Kidney (tissue), 14 donors: ENCODE measurements around the gene GFOD2. TPM values are rescaled to one million over a fixed set of nuclear protein-coding genes. Genes with fewer than 3 reads are reported as not detected.

Source experiments
- DNase-seq, 5 donors: peaks; one replicate each; pipeline ENCODE4 v3.0.0-alpha.2; 2013 to 2020
- FAIRE-seq: peaks from 2 replicates; lab custom pipeline; 2012; peaks lifted over from hg19 to GRCh38; lab: Jason Lieb, UNC
- H3K27ac ChIP-seq, 2 donors: one replicate each; pipeline ENCODE4 v1.7.0; 2013; ENCODE audit warnings: low read depth in 2 of 2, low read length in 2 of 2, inconsistent platforms in 1 of 2
- H3K27me3 ChIP-seq: one replicate; pipeline ENCODE4 v1.7.1; 2013; ENCODE audit warnings: low read length, inconsistent platforms; ENCODE audit not compliant: control insufficient read depth, insufficient read depth
- H3K36me3 ChIP-seq, 3 donors: one replicate each; pipeline versions ENCODE4 v1.7.0 to v1.7.1; 2013; ENCODE audit warnings: low read length in 3 of 3, control low read depth in 1 of 3, inconsistent platforms in 1 of 3; ENCODE audit not compliant: insufficient read depth in 3 of 3, control insufficient read depth in 2 of 3
- H3K4me1 ChIP-seq, 3 donors: one replicate each; pipeline versions ENCODE4 v1.7.0 to v1.7.1; 2013; ENCODE audit warnings: low read length in 3 of 3, inconsistent platforms in 1 of 3, low read depth in 1 of 3; ENCODE audit not compliant: control insufficient read depth in 2 of 3, insufficient read depth in 2 of 3
- H3K4me3 ChIP-seq, 3 donors: one replicate each; pipeline versions ENCODE4 v1.7.0 to v1.8.1; 2013; ENCODE audit warnings: low read length in 3 of 3, control low read depth in 1 of 3, inconsistent platforms in 1 of 3
- H3K9ac ChIP-seq, 3 donors: one replicate each; pipeline versions ENCODE4 v1.7.0 to v1.7.1; 2013; ENCODE audit warnings: low read length in 3 of 3, control low read depth in 1 of 3, inconsistent platforms in 1 of 3
- H3K9me3 ChIP-seq, 3 donors: one replicate each; pipeline versions ENCODE4 v1.7.0 to v1.7.1; 2013; ENCODE audit warnings: low read length in 3 of 3, control low read depth in 1 of 3, inconsistent platforms in 1 of 3; ENCODE audit not compliant: control insufficient read depth in 2 of 3, insufficient read depth in 1 of 3
- intact Hi-C: fragments of 100-400 bp; cut with DNase I; formaldehyde crosslinking; loops from one replicate; pipeline ENCODE4 v1.11.1; 2022
- polyA plus RNA-seq: library from polyadenylated mRNA; stranded (reverse); fragments of 350-450 nt; fragmentation: Illumina TruSeq; extraction: RNeasy Lipid Tissue Mini Kit (QIAGEN cat#74804); gene quantifications from one replicate; pipeline ENCODE4 v1.2.3, GENCODE V29; 2014; ENCODE audit warnings: low read depth, low replicate concordance; ENCODE audit not compliant: insufficient read depth
- total RNA-seq: library from RNA; stranded (reverse); fragmentation: NEBNext Ultra II Directional; extraction: Animal tissue kit (Norgen Biotek cat#: 25700); gene quantifications from one replicate; pipeline ENCODE4 v1.2.1, GENCODE V29; 2021
- TF ChIP-seq, protein P1 (sequence below): IDR thresholded peaks from 3 replicates; pipeline ENCODE4 v1.5.1; 2012; ENCODE audit warnings: mild to moderate bottlenecking, moderate library complexity, borderline replicate concordance; ENCODE audit not compliant: insufficient read depth; ENCODE audit errors: extremely low read depth
- donor health status: control.
- donor health status: control.
- donor health status: control.
- donor health status: control.
- donor health status: control.
- donor health status: DM: yes; HTN: yes; CAD: no.
- donor health status: Normal renal cell carcinoma (clear cell type).

Gene GFOD2
- total and polyA plus RNA-seq, 2 donors from 2014 or later = 14.5 to 24.5 TPM

GRCh38 chr16:67664258-67664657 is 54.9 kb downstream of the GFOD2 start:
- intact Hi-C loops = no loop called here
- H3K27ac ChIP-seq = no peak overlapping the region

DNA sequence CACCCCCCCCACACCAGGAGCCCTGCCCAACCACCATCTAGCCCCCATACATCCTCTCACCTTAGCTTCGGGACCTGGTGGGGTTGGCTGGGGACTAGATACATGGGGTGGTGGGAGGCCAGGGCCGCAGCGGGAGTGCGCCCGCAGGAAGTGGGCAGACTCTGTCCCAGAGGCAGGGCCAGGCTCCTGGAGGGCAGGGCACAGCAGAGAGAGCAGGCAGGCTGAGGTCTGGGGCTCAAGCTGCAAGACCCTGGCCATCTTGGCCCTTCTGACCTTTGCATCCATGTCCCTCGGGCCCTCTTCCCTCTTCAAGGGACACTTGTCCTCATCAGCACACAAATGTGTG is 55.3 kb downstream of the GFOD2 start:
- Histone ChIP-seq H3K9ac (no peak overlapping the region), H3K27me3 (no peaks in the 10 kb centered on the region), H3K36me3 (peaks cover 0 to 3% (median 0%) of the 10 kb centered on the region in 3 donors), H3K9me3 (no peaks in the 10 kb centered on the region), H3K27ac (no peak overlapping the region), H3K4me3 (no peak overlapping the region), H3K4me1 (peaks cover 0 to 40% (median 14%) of the 10 kb centered on the region in 3 donors)
- intact Hi-C loops = no loop called here
- TF ChIP-seq, protein P1, sequence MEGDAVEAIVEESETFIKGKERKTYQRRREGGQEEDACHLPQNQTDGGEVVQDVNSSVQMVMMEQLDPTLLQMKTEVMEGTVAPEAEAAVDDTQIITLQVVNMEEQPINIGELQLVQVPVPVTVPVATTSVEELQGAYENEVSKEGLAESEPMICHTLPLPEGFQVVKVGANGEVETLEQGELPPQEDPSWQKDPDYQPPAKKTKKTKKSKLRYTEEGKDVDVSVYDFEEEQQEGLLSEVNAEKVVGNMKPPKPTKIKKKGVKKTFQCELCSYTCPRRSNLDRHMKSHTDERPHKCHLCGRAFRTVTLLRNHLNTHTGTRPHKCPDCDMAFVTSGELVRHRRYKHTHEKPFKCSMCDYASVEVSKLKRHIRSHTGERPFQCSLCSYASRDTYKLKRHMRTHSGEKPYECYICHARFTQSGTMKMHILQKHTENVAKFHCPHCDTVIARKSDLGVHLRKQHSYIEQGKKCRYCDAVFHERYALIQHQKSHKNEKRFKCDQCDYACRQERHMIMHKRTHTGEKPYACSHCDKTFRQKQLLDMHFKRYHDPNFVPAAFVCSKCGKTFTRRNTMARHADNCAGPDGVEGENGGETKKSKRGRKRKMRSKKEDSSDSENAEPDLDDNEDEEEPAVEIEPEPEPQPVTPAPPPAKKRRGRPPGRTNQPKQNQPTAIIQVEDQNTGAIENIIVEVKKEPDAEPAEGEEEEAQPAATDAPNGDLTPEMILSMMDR = no peak
- FAIRE-seq (no peak), DNase-seq (peak in 1 of 5 donors; percentile 68)

More at GRCh38 chr16:67664258-67664657, 54.9 kb downstream of the GFOD2 start:
- peaks cover 0 to 3% (median 0%) of the 10 kb centered on the region in 3 donors for H3K36me3 ChIP-seq
- TF ChIP-seq, protein P1 = no peak
- DNase-seq = no peak
- H3K4me3 ChIP-seq = no peak overlapping the region
- H3K4me1 ChIP-seq = peaks cover 0 to 35% (median 13%) of the 10 kb centered on the region in 3 donors
- no peak for FAIRE-seq
- H3K9ac ChIP-seq = no peak overlapping the region
- H3K9me3 ChIP-seq = no peaks in the 10 kb centered on the region
- no peaks in the 10 kb centered on the region for H3K27me3 ChIP-seq

DNA sequence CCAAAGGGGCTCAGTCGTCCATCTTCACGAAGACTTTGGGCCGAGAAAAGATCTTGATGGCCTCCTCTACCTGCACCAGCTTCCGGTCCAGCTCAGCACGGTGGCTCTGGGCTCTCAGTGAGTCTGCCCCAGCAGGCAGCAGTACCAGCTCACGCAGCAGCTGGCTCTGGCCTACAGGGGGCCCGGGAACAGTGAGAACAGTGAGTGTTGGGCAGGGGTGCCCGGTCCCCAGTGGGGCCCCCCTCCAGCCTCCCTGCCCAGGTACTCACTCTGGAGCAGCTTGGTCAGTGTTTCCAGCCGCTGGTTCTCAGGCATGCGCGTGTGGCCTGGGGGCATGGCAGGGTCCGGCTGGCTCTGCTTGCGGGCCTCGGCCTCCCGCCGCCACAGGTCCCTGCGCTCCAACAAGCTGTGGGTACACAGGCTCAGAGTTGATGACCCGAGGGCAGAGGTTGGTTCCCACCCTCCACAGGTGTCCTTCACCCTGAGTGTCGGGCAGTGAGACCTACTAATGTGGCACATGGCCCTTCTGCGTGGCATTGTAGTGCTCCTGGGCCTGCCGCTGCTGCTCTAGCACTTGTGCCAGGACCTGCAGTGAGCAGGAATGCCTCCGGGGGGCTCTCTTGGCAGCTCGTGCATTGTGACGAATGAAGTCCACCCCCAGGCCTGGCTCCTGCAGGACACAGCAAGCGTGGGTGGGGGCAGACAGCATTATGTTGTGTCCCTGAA is 55.8 kb downstream of the GFOD2 start:
- H3K4me3 ChIP-seq = no peak overlapping the region
- no peaks in the 10 kb centered on the region for H3K27me3 ChIP-seq
- H3K4me1 ChIP-seq = peaks cover 0 to 40% (median 14%) of the 10 kb centered on the region in 3 donors
- FAIRE-seq = no peak
- DNase-seq = peak in 3 of 5 donors; percentile 35 to 80 (median 76)
- no peaks in the 10 kb centered on the region for H3K9me3 ChIP-seq
- intact Hi-C loops = no loop called here
- peaks cover 0 to 3% (median 0%) of the 10 kb centered on the region in 3 donors for H3K36me3 ChIP-seq
- H3K9ac ChIP-seq = no peak overlapping the region
- no peak overlapping the region for H3K27ac ChIP-seq
- TF ChIP-seq, protein P1 = no peak
